Lower leg skin (tissue), 4 donors: Measurements from ENCODE around the gene AATF. TPM values are rescaled to one million over a fixed set of nuclear protein-coding genes. Genes with fewer than 3 reads are reported as not detected.

Experiments used
- DNase-seq, 2 donors: peaks; one replicate each; pipeline ENCODE4 v3.0.0-alpha.2; 2019; ENCODE audit warnings: low spot score in 2 of 2
- H3K4me3 ChIP-seq: fragments of 200-600 bp; sonication (generic); 2 replicates; pipeline ENCODE4 v1.5.1; 2017; ENCODE audit warnings: mild to moderate bottlenecking, low read depth; ENCODE audit not compliant: poor library complexity, severe bottlenecking
- POLR2A ChIP-seq, 2 donors: fragments of 450-650 bp; IDR thresholded peaks; one replicate each; pipeline ENCODE4 v1.6.1; 2016 to 2017; ENCODE audit warnings: antibody characterized with exemption in 2 of 2, mild to moderate bottlenecking in 1 of 2, moderate library complexity in 1 of 2
- WGBS, 2 donors: methylation state at CpG; one replicate each; pipeline ENCODE4 v1.1.5; 2018; 5-methylcytosine and 5-hydroxymethylcytosine counted together
- intact Hi-C: fragments of 100-400 bp; cut with DNase I; formaldehyde crosslinking; loops from one replicate; pipeline ENCODE4 v1.15.0; 2023; ENCODE audit warnings: low total_unique reads
- total RNA-seq, 4 donors: library from RNA; depleted of rRNA; stranded (reverse); fragments of >200 nt; gene quantifications; one replicate each; pipeline ENCODE4 v1.1.0, GENCODE V29; 2016
- TF ChIP-seq, protein P1 (sequence below), 3 donors: fragments of 450-650 bp; IDR thresholded peaks; one replicate each; pipeline ENCODE4 v1.5.1; 2016; ENCODE audit warnings: antibody characterized with exemption in 3 of 3, mild to moderate bottlenecking in 3 of 3, moderate library complexity in 2 of 3

Gene AATF
- total RNA-seq, 4 donors from 2014 or later = 32.1 to 64.4 (median 50.6) TPM

DNA sequence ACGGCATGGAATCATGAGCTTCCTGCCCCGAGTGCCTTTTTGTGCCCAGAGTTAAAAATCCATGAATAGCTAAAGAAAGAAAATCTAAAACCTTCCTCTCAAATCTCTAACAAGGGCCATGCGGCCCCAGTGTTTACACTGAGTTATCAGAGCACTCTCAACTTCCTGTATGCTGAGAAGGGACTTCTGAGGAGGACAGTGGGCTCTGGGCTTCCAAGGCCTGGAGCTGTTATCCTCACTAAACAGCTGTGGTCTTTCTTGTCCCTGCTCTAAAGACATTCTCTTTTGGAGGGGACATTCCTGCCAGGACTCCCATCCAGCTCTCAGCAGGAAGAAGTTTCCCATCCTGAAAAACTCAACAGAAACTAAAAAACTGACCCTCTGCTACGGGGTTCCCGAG is 135.6 kb downstream of the AATF start:
- intact Hi-C loops = no loop called here
- TF ChIP-seq, protein P1, sequence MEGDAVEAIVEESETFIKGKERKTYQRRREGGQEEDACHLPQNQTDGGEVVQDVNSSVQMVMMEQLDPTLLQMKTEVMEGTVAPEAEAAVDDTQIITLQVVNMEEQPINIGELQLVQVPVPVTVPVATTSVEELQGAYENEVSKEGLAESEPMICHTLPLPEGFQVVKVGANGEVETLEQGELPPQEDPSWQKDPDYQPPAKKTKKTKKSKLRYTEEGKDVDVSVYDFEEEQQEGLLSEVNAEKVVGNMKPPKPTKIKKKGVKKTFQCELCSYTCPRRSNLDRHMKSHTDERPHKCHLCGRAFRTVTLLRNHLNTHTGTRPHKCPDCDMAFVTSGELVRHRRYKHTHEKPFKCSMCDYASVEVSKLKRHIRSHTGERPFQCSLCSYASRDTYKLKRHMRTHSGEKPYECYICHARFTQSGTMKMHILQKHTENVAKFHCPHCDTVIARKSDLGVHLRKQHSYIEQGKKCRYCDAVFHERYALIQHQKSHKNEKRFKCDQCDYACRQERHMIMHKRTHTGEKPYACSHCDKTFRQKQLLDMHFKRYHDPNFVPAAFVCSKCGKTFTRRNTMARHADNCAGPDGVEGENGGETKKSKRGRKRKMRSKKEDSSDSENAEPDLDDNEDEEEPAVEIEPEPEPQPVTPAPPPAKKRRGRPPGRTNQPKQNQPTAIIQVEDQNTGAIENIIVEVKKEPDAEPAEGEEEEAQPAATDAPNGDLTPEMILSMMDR (IDR thresholded peaks at IDR 0.05) = no peak
- no peak for TF ChIP-seq POLR2A (IDR thresholded peaks at IDR 0.05)
- 86 to 89% methylated on average over 5 of the region's 5 CpGs for WGBS, 2 donors
- no peak for DNase-seq
- H3K4me3 ChIP-seq = no peak overlapping the region

DNA sequence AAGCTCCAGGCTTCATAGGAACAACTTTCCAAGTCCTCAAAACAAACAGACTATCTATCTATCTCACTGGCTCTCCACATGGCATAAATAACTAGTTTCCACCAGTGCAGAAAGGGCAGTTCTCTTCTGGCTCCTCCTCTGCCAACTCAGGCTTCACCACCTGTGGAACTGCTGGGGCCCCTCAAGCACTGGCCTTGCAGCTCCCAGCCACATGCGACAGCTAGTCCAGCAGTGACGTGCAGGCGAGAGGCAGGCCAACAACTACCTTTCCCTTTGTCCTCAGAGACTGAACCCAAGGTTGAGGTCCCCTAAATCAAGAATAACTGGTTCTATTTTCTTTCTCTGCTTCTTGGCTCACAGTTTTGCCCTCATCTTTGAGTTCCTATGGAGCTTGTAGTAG is 137.6 kb downstream of the AATF start:
- WGBS, 2 donors = 83 to 100% methylated on average over 3 of the region's 3 CpGs
- intact Hi-C loops = no loop called here
- TF ChIP-seq, protein P1 (IDR thresholded peaks at IDR 0.05) = no peak
- no peak for TF ChIP-seq POLR2A (IDR thresholded peaks at IDR 0.05)
- DNase-seq = no peak
- H3K4me3 ChIP-seq = no peak overlapping the region

DNA sequence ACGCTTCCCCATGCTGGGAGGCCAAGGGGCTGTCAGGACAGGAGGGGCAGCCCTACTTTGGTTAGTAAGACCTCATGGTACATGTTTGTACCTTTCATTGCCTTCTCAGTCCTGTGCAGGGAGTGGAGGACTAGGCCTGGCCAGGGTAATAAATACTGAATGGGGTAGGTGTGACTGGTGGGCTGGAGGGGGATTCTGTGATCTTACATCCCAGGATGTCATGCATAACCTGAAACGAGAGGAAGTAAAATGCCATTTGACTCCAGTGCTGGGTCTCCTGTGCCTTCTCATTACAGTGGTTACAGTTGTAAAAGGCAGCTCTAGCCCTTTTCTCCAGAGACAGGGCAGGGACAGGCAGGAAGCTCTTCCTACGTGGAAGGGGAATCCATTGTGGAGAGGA is 138.2 kb downstream of the AATF start:
- TF ChIP-seq, protein P1 (IDR thresholded peaks at IDR 0.05) = no peak
- no peak for TF ChIP-seq POLR2A (IDR thresholded peaks at IDR 0.05)
- 91 to 93% methylated on average over 3 of the region's 3 CpGs for whole genome bisulfite sequencing, 2 donors
- DNase-seq = no peak
- intact Hi-C loops = no loop called here
- H3K4me3 ChIP-seq = no peak overlapping the region

DNA sequence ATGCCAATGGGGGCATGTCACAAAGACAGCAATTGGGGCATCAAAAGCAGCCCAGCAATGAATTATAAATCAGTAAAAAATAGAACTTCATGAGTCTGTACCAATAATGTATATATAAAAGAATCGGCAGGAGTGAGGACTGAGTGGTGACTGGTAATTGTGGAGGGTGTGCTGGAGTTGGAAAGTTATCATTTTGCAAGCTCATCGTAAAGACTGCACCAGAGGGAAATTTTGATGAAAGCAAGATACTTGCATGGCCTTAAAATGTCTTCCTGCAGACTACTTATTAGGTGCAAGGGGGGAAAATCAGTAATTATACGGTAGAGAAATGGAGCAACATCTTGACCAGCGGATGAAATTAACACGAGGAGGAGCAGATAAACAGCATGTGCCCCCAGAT is 138.9 kb downstream of the AATF start:
- intact Hi-C loops = no loop called here
- WGBS, 2 donors = 89 to 91% methylated on average over 5 of the region's 5 CpGs
- no peak overlapping the region for H3K4me3 ChIP-seq
- DNase-seq = no peak
- no peak for TF ChIP-seq POLR2A (IDR thresholded peaks at IDR 0.05)
- TF ChIP-seq, protein P1 (IDR thresholded peaks at IDR 0.05) = no peak

DNA sequence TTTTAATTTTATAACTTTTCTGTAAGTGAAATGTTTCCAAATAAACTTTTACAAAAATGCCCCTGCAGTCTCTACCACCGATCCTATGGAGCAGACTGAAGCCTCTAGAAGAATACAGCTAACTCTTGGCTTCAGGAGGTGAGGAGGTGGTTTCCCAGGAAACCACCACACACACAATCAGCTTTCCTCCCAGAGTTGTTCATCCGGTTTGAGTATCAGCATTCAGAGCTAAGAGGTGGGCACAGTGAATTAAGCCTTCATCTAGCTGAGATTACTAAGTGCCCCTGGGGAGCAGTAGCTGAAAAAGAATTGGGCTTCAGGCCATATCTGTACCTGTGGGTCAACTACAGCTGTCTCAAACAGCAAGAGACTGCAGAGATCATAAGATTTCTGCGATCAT is 139.7 kb downstream of the AATF start:
- no peak for DNase-seq
- TF ChIP-seq POLR2A (IDR thresholded peaks at IDR 0.05) = no peak
- TF ChIP-seq, protein P1 (IDR thresholded peaks at IDR 0.05) = no peak
- H3K4me3 ChIP-seq = no peak overlapping the region
- 45 to 57% methylated on average over 3 of the region's 3 CpGs for WGBS, 2 donors
- intact Hi-C loops = no loop called here

DNA sequence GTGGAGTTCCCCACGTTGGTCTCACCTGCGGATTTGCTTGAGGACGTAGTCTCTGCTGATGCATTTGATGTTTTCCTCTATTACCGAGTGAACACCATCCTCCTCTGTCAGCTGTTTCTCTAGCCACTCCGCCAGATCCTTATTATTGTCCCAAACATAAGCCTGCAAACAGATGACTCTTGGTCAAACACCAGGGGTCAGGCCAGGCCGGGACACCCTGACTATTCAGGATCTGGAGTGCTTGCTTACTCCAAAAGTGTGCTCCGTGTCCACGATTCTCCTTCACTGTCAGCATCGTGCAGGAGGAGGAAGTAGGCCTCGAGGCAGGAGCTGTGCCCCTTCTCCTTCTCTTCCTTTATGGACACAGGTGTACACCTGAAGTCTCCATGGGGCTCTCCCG is 140.2 kb downstream of the AATF start:
- no peak for TF ChIP-seq POLR2A (IDR thresholded peaks at IDR 0.05)
- TF ChIP-seq, protein P1 (IDR thresholded peaks at IDR 0.05) = no peak
- 71 to 77% methylated on average over 11 of the region's 11 CpGs for WGBS, 2 donors
- no peak overlapping the region for H3K4me3 ChIP-seq
- intact Hi-C loops = no loop called here
- DNase-seq = no peak
